Amniotic epithelial cell (primary cell): Measurements from ENCODE around the gene SSH2.
"Not testable (repeated sequence)": the region's sequence is repeated elsewhere in the genome, so short reads cannot be mapped to it uniquely, and the experiment has no call there.

Source experiments
- DNase-seq: peaks from one replicate; pipeline ENCODE4 v3.0.0-alpha.2; 2010; ENCODE audit warnings: low read depth

SSH2 gene

GRCh38 chr17:29709866-29710519 is 220.0 kb downstream of the SSH2 start:
- DNase-seq, result peak; percentile 74

GRCh38 chr17:29707212-29707571 is 222.8 kb downstream of the SSH2 start:
- no peak for DNase-seq

GRCh38 chr17:29706045-29706431 is 224.0 kb downstream of the SSH2 start:
- DNase-seq, result no peak

GRCh38 chr17:29705386-29705785 is 224.6 kb downstream of the SSH2 start:
- DNase-seq, result no peak

DNA sequence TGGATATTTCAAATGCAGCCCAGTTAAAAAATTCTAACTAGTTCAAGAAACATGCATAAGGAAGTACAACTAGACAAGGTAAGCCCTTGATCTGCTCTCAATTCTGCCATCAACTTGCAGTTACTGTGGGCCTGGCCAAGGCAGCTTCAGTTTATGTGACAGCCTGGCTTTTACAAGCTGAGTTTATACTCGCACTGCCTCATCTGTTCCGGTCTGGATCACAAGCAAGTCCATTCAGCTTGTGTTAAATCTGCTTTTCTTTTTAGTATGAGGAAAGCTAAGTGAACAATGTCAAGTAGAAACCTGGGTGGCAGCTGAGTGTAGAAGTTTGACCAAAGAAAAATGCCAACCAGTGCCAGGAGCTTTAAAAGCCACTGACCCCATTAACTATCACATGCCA is 230.7 kb downstream of the SSH2 start:
- DNase-seq, result no peak

- DNase-seq, result no peak
These were observed 231.2 kb downstream of the SSH2 start for GRCh38 chr17:29698837-29699236.

- DNase-seq, result no peak
These were observed 231.8 kb downstream of the SSH2 start for GRCh38 chr17:29698019-29698777.

GRCh38 chr17:29697371-29697770 is 232.7 kb downstream of the SSH2 start:
- no peak for DNase-seq

DNA sequence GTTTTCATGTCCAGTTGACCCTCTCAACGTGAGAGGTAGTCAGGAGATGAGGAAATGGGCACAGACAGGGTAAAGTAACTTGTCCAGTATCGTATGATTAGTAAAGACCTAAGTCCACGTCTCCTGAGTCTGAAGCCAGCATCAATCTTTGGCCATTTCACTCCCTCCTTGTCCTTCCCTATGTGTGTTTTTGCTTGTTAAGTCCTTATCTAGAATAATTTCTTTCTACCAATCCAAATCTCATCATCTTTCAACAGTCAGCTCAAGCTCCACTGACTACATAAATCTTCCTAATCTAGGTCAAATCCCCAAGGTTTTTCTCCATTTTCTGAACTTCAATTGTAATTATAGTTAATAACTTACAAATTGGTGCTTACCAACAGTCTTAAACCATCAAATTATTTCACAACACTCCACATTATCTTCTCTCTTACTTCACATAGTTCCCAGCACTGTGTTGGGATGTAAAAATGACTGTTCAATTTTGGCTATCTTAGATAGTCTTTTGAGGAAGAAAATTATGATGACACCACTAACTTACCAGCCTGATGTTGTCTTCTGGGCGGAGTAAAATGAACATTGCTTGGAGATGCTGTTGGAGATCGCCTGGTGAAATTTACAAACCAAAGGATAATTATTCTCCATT is 235.0 kb downstream of the SSH2 start:
- DNase-seq, result no peak

GRCh38 chr17:29693751-29694150 is 236.3 kb downstream of the SSH2 start:
- no peak for DNase-seq

DNA sequence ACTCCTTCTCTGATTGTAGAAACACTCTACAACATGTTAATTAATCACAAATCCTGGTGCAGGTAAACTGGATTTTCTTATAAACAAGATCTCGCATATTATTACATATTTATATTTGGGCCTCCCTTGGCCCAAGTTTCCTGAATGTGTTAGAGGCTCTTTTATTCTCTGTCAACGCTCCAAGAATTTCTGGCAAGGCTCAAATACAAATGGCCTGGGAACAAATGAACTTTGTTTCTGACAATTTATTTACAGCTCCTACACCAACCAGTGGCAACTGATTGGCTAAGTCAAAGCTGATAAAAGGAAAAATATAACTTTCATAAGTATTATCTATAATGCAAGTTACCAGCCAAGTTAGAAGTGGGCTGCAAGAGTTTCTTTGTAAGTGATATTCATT is 242.4 kb downstream of the SSH2 start:
- DNase-seq, result no peak

GRCh38 chr17:29686993-29687590 is 242.9 kb downstream of the SSH2 start:
- no peak for DNase-seq

GRCh38 chr17:29683481-29683880 is 246.5 kb downstream of the SSH2 start:
- DNase-seq, result no peak

GRCh38 chr17:29682987-29683386 is 247.0 kb downstream of the SSH2 start:
- DNase-seq, result no peak

DNA sequence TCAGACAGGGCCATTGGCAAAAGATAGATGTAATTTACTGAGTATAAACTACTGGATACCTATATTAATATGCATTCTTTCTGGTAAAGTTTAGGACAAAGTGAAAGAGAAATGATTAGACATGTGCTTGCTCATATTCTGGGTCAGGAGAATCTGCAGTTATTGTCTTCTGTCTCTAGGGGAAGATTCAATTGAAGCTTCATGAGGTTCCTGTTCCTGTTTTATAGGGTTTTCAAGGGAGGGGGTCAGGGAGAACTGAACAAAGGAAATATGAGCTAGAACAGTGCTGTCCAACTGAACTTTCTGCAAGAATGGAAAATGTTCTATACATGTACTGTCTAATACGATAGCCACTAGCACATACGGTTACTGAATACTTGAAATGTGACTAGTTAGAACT is 248.0 kb downstream of the SSH2 start:
- DNase-seq, result no peak

DNA sequence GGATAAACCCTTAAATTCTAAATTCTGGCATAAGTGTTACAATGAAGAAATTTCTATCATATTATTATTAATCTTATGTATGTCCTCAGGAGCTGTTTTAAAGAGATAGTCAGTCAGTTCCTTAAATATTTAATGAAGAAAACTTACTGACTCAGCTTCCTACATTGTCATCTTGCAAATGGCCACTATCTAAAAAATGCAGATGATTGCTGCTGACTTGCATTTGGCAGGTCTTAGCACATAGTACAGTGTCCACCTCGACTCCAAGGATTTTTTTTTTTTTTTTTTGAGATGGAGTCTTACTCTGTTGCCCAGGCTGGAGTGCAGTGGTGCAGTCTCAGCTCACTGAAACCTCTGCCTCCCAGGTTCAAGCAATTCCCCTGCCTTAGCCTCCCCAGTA is 252.2 kb downstream of the SSH2 start:
- peak; percentile 61 for DNase-seq

DNA sequence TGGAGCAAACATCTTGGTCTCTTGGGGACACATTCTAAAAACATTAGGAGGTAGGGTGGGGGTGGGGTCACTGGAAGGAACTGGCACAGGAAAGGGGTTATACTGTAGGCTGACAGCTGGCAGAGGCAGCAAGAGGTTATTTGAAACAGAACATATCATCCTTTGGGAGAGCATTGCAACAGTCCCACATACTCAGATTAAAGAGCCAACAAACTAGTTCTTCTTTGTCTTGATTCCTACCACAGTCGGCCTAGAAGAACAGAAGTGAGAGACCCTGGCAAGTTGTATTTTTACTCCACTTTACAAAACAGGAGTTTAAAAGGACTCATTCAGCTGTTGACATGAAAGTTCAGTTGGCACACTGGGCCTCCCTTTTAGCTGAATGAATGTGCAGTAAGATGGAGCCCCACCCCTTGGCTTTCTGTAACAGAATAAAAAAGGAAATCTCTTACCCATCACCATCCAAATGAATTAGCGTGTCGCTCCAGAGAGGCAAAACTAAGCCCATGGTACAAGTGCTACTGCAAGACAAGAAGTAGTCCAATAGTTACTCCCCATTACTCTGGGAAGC is 252.7 kb downstream of the SSH2 start:
- peak; percentile 70 for DNase-seq

- not testable (repeated sequence) for DNase-seq
These were observed 254.1 kb downstream of the SSH2 start for GRCh38 chr17:29675961-29676360.

DNA sequence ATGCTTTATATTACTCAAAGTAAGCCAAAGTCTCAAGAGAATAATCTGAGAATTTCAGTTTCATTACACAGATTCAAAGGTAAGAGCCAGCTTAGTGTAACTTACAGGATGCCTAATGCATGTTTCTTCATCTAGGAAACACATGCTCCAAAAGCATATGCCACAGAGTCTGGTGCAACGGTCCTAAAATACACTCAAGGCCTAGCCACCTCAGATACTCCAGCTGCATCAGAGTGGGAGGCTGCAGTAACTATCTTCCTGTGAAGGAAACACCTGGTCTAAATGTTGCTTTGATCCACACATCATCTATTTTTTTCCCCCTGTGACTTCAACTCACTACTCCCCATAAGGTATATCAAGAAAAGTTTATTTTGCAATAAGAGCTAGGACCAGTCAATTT is 255.7 kb downstream of the SSH2 start:
- no peak for DNase-seq

- peak; percentile 70 for DNase-seq
These were observed 258.4 kb downstream of the SSH2 start for GRCh38 chr17:29671661-29672060.

DNA sequence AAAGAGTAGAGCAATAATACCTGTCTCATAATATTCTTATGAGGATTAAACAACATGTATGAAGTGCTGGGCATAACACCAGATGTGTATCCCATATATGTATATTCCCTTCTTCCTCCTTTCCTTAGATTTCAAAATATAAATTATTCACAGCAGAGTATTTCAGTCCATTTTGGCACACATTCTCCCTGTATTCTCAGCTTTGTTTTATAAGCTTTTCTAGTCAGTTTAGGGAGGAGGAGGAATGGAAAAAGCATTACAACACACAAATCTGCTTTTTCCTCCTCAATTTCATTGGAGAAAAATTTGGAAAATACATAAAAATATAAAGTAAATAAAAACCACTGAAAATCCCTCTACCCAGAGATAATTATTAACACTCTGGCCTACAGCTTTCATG is 260.8 kb downstream of the SSH2 start:
- no peak for DNase-seq

- DNase-seq, result peak; percentile 94
These were observed 262.1 kb downstream of the SSH2 start for GRCh38 chr17:29667969-29668368.

DNA sequence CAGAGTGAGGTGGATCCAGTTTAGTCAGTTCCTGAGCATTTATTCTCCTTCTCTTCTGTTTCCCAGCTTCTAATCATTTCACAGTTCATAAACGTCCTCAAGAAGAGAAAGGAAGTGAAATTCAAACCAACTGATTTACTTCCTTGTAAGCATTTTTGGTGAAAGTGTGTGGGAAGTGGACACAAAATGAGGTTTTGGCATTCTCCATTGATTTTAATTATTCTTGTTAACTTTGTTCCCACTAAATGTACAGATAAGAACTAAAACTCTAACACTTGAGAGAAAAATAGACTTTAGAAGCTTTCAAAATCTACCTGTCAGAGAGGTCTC is 264.6 kb downstream of the SSH2 start:
- DNase-seq, result no peak
